DOHH2 (cell line): ENCODE measurements around the gene ELL2.

Source experiments
- H3F3A ChIP-seq: fragments of 200-600 bp; sonication (generic), shearing (Covaris generic); 2 replicates; pipeline ENCODE4 v1.6.0; 2016; ENCODE audit warnings: antibody characterized with exemption, mild to moderate bottlenecking; ENCODE audit not compliant: control insufficient read depth, insufficient read depth
- H3K27ac ChIP-seq: fragments of 200-600 bp; sonication (generic); 2 replicates; pipeline ENCODE4 v1.5.1; 2014; ENCODE audit warnings: low read depth, mild to moderate bottlenecking, low read length, moderate library complexity
- H3K27me3 ChIP-seq: fragments of 200-600 bp; sonication (generic); 2 replicates; pipeline ENCODE4 v1.6.1; 2014; ENCODE audit warnings: mild to moderate bottlenecking, low read length, mixed read lengths; ENCODE audit not compliant: control insufficient read depth
- H3K36me3 ChIP-seq: fragments of 200-600 bp; sonication (generic); 2 replicates; pipeline ENCODE4 v1.6.1; 2014; ENCODE audit warnings: mild to moderate bottlenecking, low read length, moderate library complexity, mixed read lengths; ENCODE audit not compliant: control insufficient read depth
- H3K4me1 ChIP-seq: fragments of 200-600 bp; sonication (generic); 2 replicates; pipeline ENCODE4 v1.6.1; 2014; ENCODE audit warnings: mild to moderate bottlenecking, low read length, mixed read lengths; ENCODE audit not compliant: control insufficient read depth
- H3K4me2 ChIP-seq: fragments of 200-600 bp; sonication (generic); 2 replicates; pipeline ENCODE4 v1.6.0; 2014; ENCODE audit warnings: mild to moderate bottlenecking, low read length, moderate library complexity
- H3K4me3 ChIP-seq: fragments of 200-600 bp; sonication (generic); 2 replicates; pipeline ENCODE4 v1.5.1; 2014; ENCODE audit warnings: mild to moderate bottlenecking, low read length, mixed read lengths
- H3K79me2 ChIP-seq: fragments of 200-600 bp; sonication (generic); 2 replicates; pipeline ENCODE4 v1.6.1; 2014; ENCODE audit warnings: mild to moderate bottlenecking, low read length, mixed read lengths; ENCODE audit not compliant: control insufficient read depth
- H3K9me2 ChIP-seq: fragments of 200-600 bp; sonication (generic); replicated peaks from 2 replicates; pipeline ENCODE4 v1.6.1; 2014; ENCODE audit warnings: mild to moderate bottlenecking, low read length, mixed read lengths; ENCODE audit not compliant: control insufficient read depth
- H3K9me3 ChIP-seq: fragments of 200-600 bp; sonication (generic); 2 replicates; pipeline ENCODE4 v1.6.1; 2014; ENCODE audit warnings: antibody characterized with exemption, low read length, mixed read lengths; ENCODE audit not compliant: control insufficient read depth, insufficient read depth
- H4K20me1 ChIP-seq: fragments of 200-600 bp; sonication (generic); 2 replicates; pipeline ENCODE4 v1.6.0; 2014; ENCODE audit warnings: low read depth, mild to moderate bottlenecking, antibody characterized with exemption, low read length, moderate library complexity; ENCODE audit not compliant: control insufficient read depth, insufficient read depth
- CTCF ChIP-seq: fragments of 200-600 bp; sonication (generic); IDR thresholded peaks from one replicate; pipeline ENCODE4 v1.5.1; 2014; ENCODE audit warnings: antibody characterized with exemption, mild to moderate bottlenecking, low read depth, low read length; ENCODE audit not compliant: poor library complexity, severe bottlenecking
- EZH2phosphoT487 ChIP-seq: fragments of 200-600 bp; sonication (generic); IDR thresholded peaks from 2 replicates; pipeline ENCODE4 v1.6.1; 2017; ENCODE audit warnings: borderline replicate concordance, mild to moderate bottlenecking, antibody characterized with exemption, low read length, moderate library complexity, mixed read lengths

Gene ELL2

GRCh38 chr5:95836544-95836943, 125.1 kb downstream of the ELL2 start:
- Histone ChIP-seq H3K79me2 (no peaks in the 10 kb centered on the region), H3K4me2 (peak overlapping the region; percentile 87), H3K4me1 (peaks cover 38% of the 10 kb centered on the region), H3K27ac (no peak overlapping the region), H3K9me3 (no peaks in the 10 kb centered on the region), H4K20me1 (no peaks in the 10 kb centered on the region), H3F3A (peaks cover 8% of the 10 kb centered on the region; the same call in 1 of the 2 replicates), H3K27me3 (no peaks in the 10 kb centered on the region), H3K36me3 (no peaks in the 10 kb centered on the region), H3K4me3 (no peak overlapping the region), H3K9me2 (no peaks in the 10 kb centered on the region)
- TF ChIP-seq EZH2phosphoT487 (no peak), CTCF (no peak)

GRCh38 chr5:95835682-95836385, 125.8 kb downstream of the ELL2 start:
- peak overlapping the region; percentile 75 for H3K4me3 ChIP-seq
- no peaks in the 10 kb centered on the region for H3K79me2 ChIP-seq
- peak overlapping the region; percentile 87 for H3K4me2 ChIP-seq

More at GRCh38 chr5:95835682-95836385, 125.8 kb downstream of the ELL2 start:
- no peak for TF ChIP-seq EZH2phosphoT487
- no peak for TF ChIP-seq CTCF
- no peaks in the 10 kb centered on the region for H3K9me3 ChIP-seq
- peaks cover 8% of the 10 kb centered on the region; the same call in 1 of the 2 replicates for H3F3A ChIP-seq
- no peaks in the 10 kb centered on the region for H4K20me1 ChIP-seq
- no peaks in the 10 kb centered on the region for H3K36me3 ChIP-seq
- H3K9me2 ChIP-seq = no peaks in the 10 kb centered on the region
- peaks cover 38% of the 10 kb centered on the region for H3K4me1 ChIP-seq
- H3K27ac ChIP-seq = peak overlapping the region; percentile 71
- H3K27me3 ChIP-seq = no peaks in the 10 kb centered on the region
